ENCODE measurements around the gene SMIM34.
"Not testable (repeated sequence)": the region's sequence is repeated elsewhere in the genome, so short reads cannot be mapped to it uniquely, and the experiment has no call there.

- TF ChIP-seq, protein P1, sequence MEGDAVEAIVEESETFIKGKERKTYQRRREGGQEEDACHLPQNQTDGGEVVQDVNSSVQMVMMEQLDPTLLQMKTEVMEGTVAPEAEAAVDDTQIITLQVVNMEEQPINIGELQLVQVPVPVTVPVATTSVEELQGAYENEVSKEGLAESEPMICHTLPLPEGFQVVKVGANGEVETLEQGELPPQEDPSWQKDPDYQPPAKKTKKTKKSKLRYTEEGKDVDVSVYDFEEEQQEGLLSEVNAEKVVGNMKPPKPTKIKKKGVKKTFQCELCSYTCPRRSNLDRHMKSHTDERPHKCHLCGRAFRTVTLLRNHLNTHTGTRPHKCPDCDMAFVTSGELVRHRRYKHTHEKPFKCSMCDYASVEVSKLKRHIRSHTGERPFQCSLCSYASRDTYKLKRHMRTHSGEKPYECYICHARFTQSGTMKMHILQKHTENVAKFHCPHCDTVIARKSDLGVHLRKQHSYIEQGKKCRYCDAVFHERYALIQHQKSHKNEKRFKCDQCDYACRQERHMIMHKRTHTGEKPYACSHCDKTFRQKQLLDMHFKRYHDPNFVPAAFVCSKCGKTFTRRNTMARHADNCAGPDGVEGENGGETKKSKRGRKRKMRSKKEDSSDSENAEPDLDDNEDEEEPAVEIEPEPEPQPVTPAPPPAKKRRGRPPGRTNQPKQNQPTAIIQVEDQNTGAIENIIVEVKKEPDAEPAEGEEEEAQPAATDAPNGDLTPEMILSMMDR (conservative IDR thresholded peaks at IDR 0.05; ENCODE audit: low read depth, low read length) = not testable (repeated sequence)
- TF ChIP-seq EZH2 (IDR thresholded peaks at IDR 0.05; ENCODE audit: low read length, unreplicated experiment) = not testable (repeated sequence)
These were observed 4.7 kb upstream of the SMIM34 start for GRCh38 chr21:34428441-34428840.
